Measurements from ENCODE around the gene SLC17A9. TPM values are rescaled to one million over a fixed set of nuclear protein-coding genes. Genes with fewer than 3 reads are reported as not detected.

The SLC17A9 gene
- total RNA-seq, 1 donor from 2014 or later: 7.0 TPM

DNA sequence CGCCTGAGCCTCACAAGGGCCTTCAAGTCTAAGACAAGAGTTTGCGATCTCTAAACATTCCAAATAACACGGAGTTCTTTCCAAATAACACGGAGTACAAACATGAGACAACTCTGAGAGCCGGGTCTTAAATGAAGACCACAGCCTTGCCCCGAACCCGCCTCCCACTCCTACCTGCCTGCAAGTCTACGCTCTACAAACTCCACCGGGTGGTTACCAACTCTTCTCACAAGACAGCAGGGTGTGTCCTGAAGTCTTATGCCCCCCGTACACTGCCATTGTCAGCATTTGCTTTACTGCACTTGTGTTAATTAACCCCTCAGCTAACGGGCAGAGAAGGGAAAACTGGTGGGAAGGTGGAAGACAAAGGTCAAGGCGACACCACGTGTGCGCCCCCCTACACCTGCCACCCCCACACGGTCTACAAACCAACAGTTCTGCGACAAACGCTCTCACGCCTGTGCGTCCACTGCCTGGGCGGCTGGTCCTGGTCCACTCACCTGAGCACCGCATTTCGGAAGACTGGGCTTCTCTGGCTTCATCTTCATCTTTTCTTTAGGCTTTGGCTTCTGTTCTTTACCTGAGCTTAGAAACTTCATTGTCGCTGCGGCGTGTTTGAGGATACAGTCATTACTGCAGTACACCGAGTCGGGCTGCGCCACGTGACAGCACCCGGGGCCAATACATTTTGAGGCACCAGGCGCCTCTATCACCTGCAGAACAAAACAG lies 45.7 kb upstream of the SLC17A9 start:
- no peaks in the 10 kb centered on the region for H3K9me3 Mint-ChIP-seq (ENCODE audit: unreplicated experiment)
- TF ChIP-seq, protein P1, sequence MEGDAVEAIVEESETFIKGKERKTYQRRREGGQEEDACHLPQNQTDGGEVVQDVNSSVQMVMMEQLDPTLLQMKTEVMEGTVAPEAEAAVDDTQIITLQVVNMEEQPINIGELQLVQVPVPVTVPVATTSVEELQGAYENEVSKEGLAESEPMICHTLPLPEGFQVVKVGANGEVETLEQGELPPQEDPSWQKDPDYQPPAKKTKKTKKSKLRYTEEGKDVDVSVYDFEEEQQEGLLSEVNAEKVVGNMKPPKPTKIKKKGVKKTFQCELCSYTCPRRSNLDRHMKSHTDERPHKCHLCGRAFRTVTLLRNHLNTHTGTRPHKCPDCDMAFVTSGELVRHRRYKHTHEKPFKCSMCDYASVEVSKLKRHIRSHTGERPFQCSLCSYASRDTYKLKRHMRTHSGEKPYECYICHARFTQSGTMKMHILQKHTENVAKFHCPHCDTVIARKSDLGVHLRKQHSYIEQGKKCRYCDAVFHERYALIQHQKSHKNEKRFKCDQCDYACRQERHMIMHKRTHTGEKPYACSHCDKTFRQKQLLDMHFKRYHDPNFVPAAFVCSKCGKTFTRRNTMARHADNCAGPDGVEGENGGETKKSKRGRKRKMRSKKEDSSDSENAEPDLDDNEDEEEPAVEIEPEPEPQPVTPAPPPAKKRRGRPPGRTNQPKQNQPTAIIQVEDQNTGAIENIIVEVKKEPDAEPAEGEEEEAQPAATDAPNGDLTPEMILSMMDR (IDR thresholded peaks at IDR 0.05; ENCODE audit: unreplicated experiment): no peak
- H3K27ac Mint-ChIP-seq (ENCODE audit: unreplicated experiment): peak overlapping the region; percentile 32
- DNase-seq (ENCODE audit: low spot score): no peak
- peaks cover 8% of the 10 kb centered on the region for H3K4me1 Mint-ChIP-seq (ENCODE audit: unreplicated experiment)
- H3K36me3 Mint-ChIP-seq (ENCODE audit: low read depth, unreplicated experiment): peaks cover 77% of the 10 kb centered on the region
- peaks cover 5% of the 10 kb centered on the region for H3K27me3 Mint-ChIP-seq (ENCODE audit: unreplicated experiment)
- peak overlapping the region; percentile 31 for H3K4me3 Mint-ChIP-seq (ENCODE audit: unreplicated experiment)

- peak overlapping the region; percentile 82 for H3K27ac Mint-ChIP-seq (ENCODE audit: unreplicated experiment)
- peak overlapping the region; percentile 31 for H3K4me3 Mint-ChIP-seq (ENCODE audit: unreplicated experiment)
- peaks cover 8% of the 10 kb centered on the region for H3K4me1 Mint-ChIP-seq (ENCODE audit: unreplicated experiment)
- no peak for DNase-seq (ENCODE audit: low spot score)
- peaks cover 5% of the 10 kb centered on the region for H3K27me3 Mint-ChIP-seq (ENCODE audit: unreplicated experiment)
- H3K36me3 Mint-ChIP-seq (ENCODE audit: low read depth, unreplicated experiment): peaks cover 72% of the 10 kb centered on the region
- H3K9me3 Mint-ChIP-seq (ENCODE audit: unreplicated experiment): no peaks in the 10 kb centered on the region
- TF ChIP-seq, protein P1 (IDR thresholded peaks at IDR 0.05; ENCODE audit: unreplicated experiment): peak; percentile 74
These were observed 44.9 kb upstream of the SLC17A9 start for GRCh38 chr20:62907384-62908317.

DNA sequence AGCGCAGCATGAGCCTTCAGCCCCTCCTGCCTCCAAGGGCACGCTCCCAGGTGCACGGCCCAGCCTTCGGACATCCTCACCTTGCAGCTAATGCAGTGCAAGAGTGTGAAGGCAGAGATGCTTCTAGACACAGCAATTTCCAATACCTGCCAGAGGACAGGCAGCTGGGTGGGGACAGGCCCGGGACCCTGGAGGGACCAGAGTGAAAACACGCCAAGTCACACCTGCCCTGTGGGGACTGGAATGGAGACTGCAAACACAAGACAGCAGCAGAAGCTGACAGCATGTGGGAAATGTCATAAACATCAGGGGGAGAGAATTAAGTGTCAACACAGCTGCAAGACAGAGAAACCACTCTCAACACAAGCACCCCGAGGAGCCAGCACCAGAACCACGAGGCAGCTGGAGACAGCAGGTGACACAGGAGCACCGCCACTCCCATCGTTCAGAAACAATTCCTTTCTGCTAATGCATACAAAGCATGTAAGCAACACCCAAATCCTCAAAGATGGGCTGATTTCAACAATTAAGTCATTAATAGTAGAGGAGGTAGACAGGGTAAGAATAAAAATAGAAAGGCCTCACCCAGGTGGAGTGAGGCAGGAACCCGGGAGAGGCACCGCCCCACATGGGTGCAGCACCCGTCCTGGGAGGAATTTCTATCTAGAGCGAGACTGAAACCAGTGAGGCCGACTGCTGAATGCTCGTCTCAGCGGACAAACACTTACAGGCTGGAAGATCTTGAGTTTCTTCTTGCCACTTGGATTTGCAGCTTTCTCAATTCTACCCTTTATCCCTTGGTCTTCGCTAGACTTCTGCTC lies 43.3 kb upstream of the SLC17A9 start:
- Mint-ChIP-seq H3K27ac (ENCODE audit: unreplicated experiment) (no peak overlapping the region), H3K27me3 (ENCODE audit: unreplicated experiment) (peaks cover 5% of the 10 kb centered on the region), H3K9me3 (ENCODE audit: unreplicated experiment) (no peaks in the 10 kb centered on the region), H3K4me3 (ENCODE audit: unreplicated experiment) (no peak overlapping the region), H3K36me3 (ENCODE audit: low read depth, unreplicated experiment) (peaks cover 64% of the 10 kb centered on the region), H3K4me1 (ENCODE audit: unreplicated experiment) (peaks cover 8% of the 10 kb centered on the region)
- no peak for DNase-seq (ENCODE audit: low spot score)
- TF ChIP-seq, protein P1 (IDR thresholded peaks at IDR 0.05; ENCODE audit: unreplicated experiment): no peak

- Mint-ChIP-seq H3K4me1 (ENCODE audit: unreplicated experiment) (peaks cover 14% of the 10 kb centered on the region), H3K36me3 (ENCODE audit: low read depth, unreplicated experiment) (peaks cover 55% of the 10 kb centered on the region), H3K27me3 (ENCODE audit: unreplicated experiment) (peaks cover 5% of the 10 kb centered on the region), H3K4me3 (ENCODE audit: unreplicated experiment) (peak overlapping the region; percentile 56), H3K27ac (ENCODE audit: unreplicated experiment) (no peak overlapping the region), H3K9me3 (ENCODE audit: unreplicated experiment) (no peaks in the 10 kb centered on the region)
- no peak for DNase-seq (ENCODE audit: low spot score)
- TF ChIP-seq, protein P1 (IDR thresholded peaks at IDR 0.05; ENCODE audit: unreplicated experiment): no peak
These were observed 42.2 kb upstream of the SLC17A9 start for GRCh38 chr20:62910217-62910766.
